Measurements from ENCODE around the gene RABGEF1. TPM values are rescaled to one million over a fixed set of nuclear protein-coding genes. Genes with fewer than 3 reads are reported as not detected.

The RABGEF1 gene
- total and polyA plus RNA-seq, 2 of the 8 experiments (the other 6 are each of a cell fraction or from before 2014, with no cell fraction given) = 10.2 to 18.0 TPM

DNA sequence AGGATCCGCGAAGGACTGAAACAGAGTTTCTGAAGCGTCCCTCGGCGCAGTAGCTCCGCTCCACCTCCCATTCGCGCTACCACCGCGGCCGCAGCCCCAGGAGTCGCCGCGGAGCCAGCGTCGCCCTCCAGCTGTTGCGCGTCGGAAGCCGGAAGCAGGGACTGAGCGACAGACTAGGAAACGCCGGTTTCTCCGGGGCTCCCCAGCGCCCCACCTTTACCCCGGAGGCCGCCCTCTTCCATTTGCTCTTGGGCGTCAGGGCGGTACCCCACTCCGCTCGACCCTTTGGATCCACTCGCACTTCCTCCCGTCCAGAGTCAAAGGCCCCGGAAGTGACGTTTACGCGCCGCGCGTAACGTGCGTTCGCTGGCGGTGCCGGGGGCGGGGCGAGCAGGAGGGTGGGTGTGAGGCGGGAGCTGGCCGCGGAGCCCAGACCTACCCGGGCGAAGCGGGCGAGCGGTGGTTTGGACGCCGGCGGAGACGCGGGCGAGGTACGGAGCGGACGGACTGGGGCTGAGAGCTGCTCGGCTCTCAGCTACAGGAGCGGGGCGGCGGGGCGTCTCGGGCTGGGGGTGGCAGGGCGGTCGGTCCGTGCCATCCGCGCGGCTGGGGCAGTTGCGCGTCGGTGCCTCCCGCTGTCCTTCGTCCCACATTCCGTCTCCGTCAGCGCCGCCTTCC, at the start of gene RABGEF1 (continued):
- TF ChIP-seq SIRT6 (IDR thresholded peaks at IDR 0.05; ENCODE audit: low read length) (no peak), TBP (IDR thresholded peaks at IDR 0.05; ENCODE audit: low read depth, low read length) (peak; percentile 81), CBX5 (IDR thresholded peaks at IDR 0.05; ENCODE audit: low read depth, low read length) (no peak), EP300 (IDR thresholded peaks at IDR 0.05; ENCODE audit: borderline replicate concordance in 1 of 2, low read depth in 2 of 2, low read length in 2 of 2) (peak in 1 of 2 experiments; percentile 34; a peak in 1 of 3 replicates), CHD2 (IDR thresholded peaks at IDR 0.05; ENCODE audit: low read length) (no peak), EGR1 (IDR thresholded peaks at IDR 0.05; ENCODE audit: borderline replicate concordance, low read depth, low read length) (peak; percentile 72; the same call in 1 of the 2 replicates), RAD21 (IDR thresholded peaks at IDR 0.05 in 1 of 2, conservative IDR thresholded peaks at IDR 0.05 in 1 of 2; ENCODE audit: low read depth in 2 of 2, low read length in 2 of 2) (no peak), SIX5 (IDR thresholded peaks at IDR 0.05; ENCODE audit: low read depth, low read length) (no peak), CTBP2 (IDR thresholded peaks at IDR 0.05; ENCODE audit: borderline replicate concordance, insufficient read depth, insufficient read length, low read length) (no peak), SUZ12 (IDR thresholded peaks at IDR 0.05; ENCODE audit: low read length) (no peak)
- TF ChIP-seq, protein P1, sequence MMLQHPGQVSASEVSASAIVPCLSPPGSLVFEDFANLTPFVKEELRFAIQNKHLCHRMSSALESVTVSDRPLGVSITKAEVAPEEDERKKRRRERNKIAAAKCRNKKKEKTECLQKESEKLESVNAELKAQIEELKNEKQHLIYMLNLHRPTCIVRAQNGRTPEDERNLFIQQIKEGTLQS (IDR thresholded peaks at IDR 0.05; ENCODE audit: insufficient read depth, low read depth, low read length) = no peak
- TF ChIP-seq, protein P2, sequence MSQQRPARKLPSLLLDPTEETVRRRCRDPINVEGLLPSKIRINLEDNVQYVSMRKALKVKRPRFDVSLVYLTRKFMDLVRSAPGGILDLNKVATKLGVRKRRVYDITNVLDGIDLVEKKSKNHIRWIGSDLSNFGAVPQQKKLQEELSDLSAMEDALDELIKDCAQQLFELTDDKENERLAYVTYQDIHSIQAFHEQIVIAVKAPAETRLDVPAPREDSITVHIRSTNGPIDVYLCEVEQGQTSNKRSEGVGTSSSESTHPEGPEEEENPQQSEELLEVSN (IDR thresholded peaks at IDR 0.05) = peak; percentile 79
- TF ChIP-seq, protein P3, sequence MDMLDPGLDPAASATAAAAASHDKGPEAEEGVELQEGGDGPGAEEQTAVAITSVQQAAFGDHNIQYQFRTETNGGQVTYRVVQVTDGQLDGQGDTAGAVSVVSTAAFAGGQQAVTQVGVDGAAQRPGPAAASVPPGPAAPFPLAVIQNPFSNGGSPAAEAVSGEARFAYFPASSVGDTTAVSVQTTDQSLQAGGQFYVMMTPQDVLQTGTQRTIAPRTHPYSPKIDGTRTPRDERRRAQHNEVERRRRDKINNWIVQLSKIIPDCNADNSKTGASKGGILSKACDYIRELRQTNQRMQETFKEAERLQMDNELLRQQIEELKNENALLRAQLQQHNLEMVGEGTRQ (IDR thresholded peaks at IDR 0.05; ENCODE audit: low read length) = no peak
- TF ChIP-seq, protein P4, sequence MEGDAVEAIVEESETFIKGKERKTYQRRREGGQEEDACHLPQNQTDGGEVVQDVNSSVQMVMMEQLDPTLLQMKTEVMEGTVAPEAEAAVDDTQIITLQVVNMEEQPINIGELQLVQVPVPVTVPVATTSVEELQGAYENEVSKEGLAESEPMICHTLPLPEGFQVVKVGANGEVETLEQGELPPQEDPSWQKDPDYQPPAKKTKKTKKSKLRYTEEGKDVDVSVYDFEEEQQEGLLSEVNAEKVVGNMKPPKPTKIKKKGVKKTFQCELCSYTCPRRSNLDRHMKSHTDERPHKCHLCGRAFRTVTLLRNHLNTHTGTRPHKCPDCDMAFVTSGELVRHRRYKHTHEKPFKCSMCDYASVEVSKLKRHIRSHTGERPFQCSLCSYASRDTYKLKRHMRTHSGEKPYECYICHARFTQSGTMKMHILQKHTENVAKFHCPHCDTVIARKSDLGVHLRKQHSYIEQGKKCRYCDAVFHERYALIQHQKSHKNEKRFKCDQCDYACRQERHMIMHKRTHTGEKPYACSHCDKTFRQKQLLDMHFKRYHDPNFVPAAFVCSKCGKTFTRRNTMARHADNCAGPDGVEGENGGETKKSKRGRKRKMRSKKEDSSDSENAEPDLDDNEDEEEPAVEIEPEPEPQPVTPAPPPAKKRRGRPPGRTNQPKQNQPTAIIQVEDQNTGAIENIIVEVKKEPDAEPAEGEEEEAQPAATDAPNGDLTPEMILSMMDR (IDR thresholded peaks at IDR 0.05; ENCODE audit: control extremely low read depth in 1 of 3, insufficient read depth in 1 of 3, low read depth in 1 of 3, low read length in 3 of 3) = peak in 1 of 3 experiments; percentile 1; a peak in 1 of 4 replicates
- TF ChIP-seq, protein P5, sequence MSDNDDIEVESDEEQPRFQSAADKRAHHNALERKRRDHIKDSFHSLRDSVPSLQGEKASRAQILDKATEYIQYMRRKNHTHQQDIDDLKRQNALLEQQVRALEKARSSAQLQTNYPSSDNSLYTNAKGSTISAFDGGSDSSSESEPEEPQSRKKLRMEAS (IDR thresholded peaks at IDR 0.05) = peak; percentile 76
- TF ChIP-seq, protein P6, sequence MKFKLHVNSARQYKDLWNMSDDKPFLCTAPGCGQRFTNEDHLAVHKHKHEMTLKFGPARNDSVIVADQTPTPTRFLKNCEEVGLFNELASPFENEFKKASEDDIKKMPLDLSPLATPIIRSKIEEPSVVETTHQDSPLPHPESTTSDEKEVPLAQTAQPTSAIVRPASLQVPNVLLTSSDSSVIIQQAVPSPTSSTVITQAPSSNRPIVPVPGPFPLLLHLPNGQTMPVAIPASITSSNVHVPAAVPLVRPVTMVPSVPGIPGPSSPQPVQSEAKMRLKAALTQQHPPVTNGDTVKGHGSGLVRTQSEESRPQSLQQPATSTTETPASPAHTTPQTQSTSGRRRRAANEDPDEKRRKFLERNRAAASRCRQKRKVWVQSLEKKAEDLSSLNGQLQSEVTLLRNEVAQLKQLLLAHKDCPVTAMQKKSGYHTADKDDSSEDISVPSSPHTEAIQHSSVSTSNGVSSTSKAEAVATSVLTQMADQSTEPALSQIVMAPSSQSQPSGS (IDR thresholded peaks at IDR 0.05; ENCODE audit: low read length) = no peak
